H9 (cell line): Measurements from ENCODE around the gene COL4A2. TPM values are rescaled to one million over a fixed set of nuclear protein-coding genes. Genes with fewer than 3 reads are reported as not detected.

ENCODE experiments used
- DNase-seq: peaks from one replicate; pipeline ENCODE4 v3.0.0-alpha.2; 2017
- H2AFZ ChIP-seq: one replicate; pipeline ENCODE4 v1.6.1; 2013; ENCODE audit warnings: mild to moderate bottlenecking, low read length, control low read depth, moderate library complexity
- H2AK5ac ChIP-seq: 2 replicates; pipeline ENCODE4 v1.6.1; 2013; ENCODE audit warnings: low read length, control low read depth, mixed read lengths; ENCODE audit not compliant: insufficient read length
- H2BK120ac ChIP-seq: one replicate; pipeline ENCODE4 v1.6.1; 2013; ENCODE audit warnings: low read depth, mild to moderate bottlenecking, low read length, control low read depth, inconsistent platforms; ENCODE audit not compliant: poor library complexity, severe bottlenecking
- H2BK12ac ChIP-seq: 2 replicates; pipeline ENCODE4 v1.6.1; 2013; ENCODE audit warnings: low read length, control low read depth, mixed read lengths, low read depth; ENCODE audit not compliant: insufficient read length
- H2BK15ac ChIP-seq: 2 replicates; pipeline ENCODE4 v1.6.1; 2013; ENCODE audit warnings: low read depth, low read length, control low read depth
- H2BK20ac ChIP-seq: one replicate; pipeline ENCODE4 v1.6.1; 2013; ENCODE audit warnings: low read depth, mild to moderate bottlenecking, low read length, control low read depth, inconsistent platforms; ENCODE audit not compliant: poor library complexity, severe bottlenecking
- H2BK5ac ChIP-seq: 2 replicates; pipeline ENCODE4 v1.6.1; 2013; ENCODE audit warnings: low read length, control low read depth, mixed read lengths; ENCODE audit not compliant: insufficient read length
- H3K14ac ChIP-seq: 2 replicates; pipeline ENCODE4 v1.6.1; 2013; ENCODE audit warnings: low read length, control low read depth; ENCODE audit not compliant: insufficient read depth
- H3K18ac ChIP-seq: 2 replicates; pipeline ENCODE4 v1.6.1; 2013; ENCODE audit warnings: low read depth, mild to moderate bottlenecking, mixed read lengths, low read length, control low read depth; ENCODE audit not compliant: insufficient read length
- H3K23ac ChIP-seq: 2 replicates; pipeline ENCODE4 v1.6.1; 2013; ENCODE audit warnings: low read length, control low read depth, mixed read lengths, low read depth; ENCODE audit not compliant: insufficient read length
- H3K23me2 ChIP-seq: 2 replicates; pipeline ENCODE4 v1.6.1; 2013; ENCODE audit warnings: low read depth, mild to moderate bottlenecking, mixed read lengths, low read length, control low read depth; ENCODE audit not compliant: insufficient read length, poor library complexity, severe bottlenecking
- H3K27ac ChIP-seq: 2 replicates; pipeline ENCODE4 v1.5.1; 2013; ENCODE audit warnings: low read length, control low read depth, mixed read lengths, low read depth; ENCODE audit not compliant: insufficient read length
- H3K27me3 ChIP-seq: 2 replicates; pipeline ENCODE4 v1.6.1; 2013; ENCODE audit warnings: low read length, control low read depth, inconsistent platforms; ENCODE audit not compliant: insufficient read depth
- H3K4ac ChIP-seq: 2 replicates; pipeline ENCODE4 v1.6.1; 2013; ENCODE audit warnings: low read depth, mild to moderate bottlenecking, control low read depth, inconsistent platforms, low read length, moderate library complexity
- H3K4me1 ChIP-seq: 2 replicates; pipeline ENCODE4 v1.6.1; 2013; ENCODE audit warnings: low read length, control low read depth, inconsistent platforms; ENCODE audit not compliant: insufficient read depth
- H3K4me2 ChIP-seq: 2 replicates; pipeline ENCODE4 v1.6.1; 2013; ENCODE audit warnings: low read length, control low read depth, mixed read lengths; ENCODE audit not compliant: insufficient read length, insufficient read depth
- H3K56ac ChIP-seq: 2 replicates; pipeline ENCODE4 v1.6.1; 2013; ENCODE audit warnings: low read depth, mild to moderate bottlenecking, mixed read lengths, low read length, control low read depth; ENCODE audit not compliant: insufficient read length
- H3K79me1 ChIP-seq: 2 replicates; pipeline ENCODE4 v1.6.1; 2013; ENCODE audit warnings: low read depth, mild to moderate bottlenecking, moderate library complexity, low read length, control low read depth, inconsistent platforms; ENCODE audit not compliant: insufficient read depth, poor library complexity, severe bottlenecking
- H3K79me2 ChIP-seq: 2 replicates; pipeline ENCODE4 v1.6.1; 2013; ENCODE audit warnings: low read length, control low read depth, inconsistent platforms; ENCODE audit not compliant: insufficient read depth
- H3K9ac ChIP-seq: 2 replicates; pipeline ENCODE4 v1.6.1; 2013; ENCODE audit warnings: low read length, control low read depth, mixed read lengths; ENCODE audit not compliant: insufficient read length; ENCODE audit errors: extremely low read depth
- H3K9me3 ChIP-seq: one replicate; pipeline ENCODE4 v1.6.1; 2013; ENCODE audit warnings: low read depth, low read length, inconsistent platforms; ENCODE audit not compliant: control insufficient read depth
- H3T11ph ChIP-seq: one replicate; pipeline ENCODE4 v1.6.1; 2013; ENCODE audit warnings: mild to moderate bottlenecking, low read length, control low read depth, inconsistent platforms
- H4K20me1 ChIP-seq: one replicate; pipeline ENCODE4 v1.6.1; 2013; ENCODE audit not compliant: control insufficient read depth, insufficient read length, insufficient read depth
- H4K5ac ChIP-seq: 2 replicates; pipeline ENCODE4 v1.6.1; 2013; ENCODE audit warnings: low read depth, mild to moderate bottlenecking, mixed read lengths, low read length, control low read depth; ENCODE audit not compliant: insufficient read length
- H4K8ac ChIP-seq: replicated peaks from 2 replicates; pipeline ENCODE4 v1.6.1; 2013; ENCODE audit warnings: low read length, control low read depth, mixed read lengths, low read depth; ENCODE audit not compliant: insufficient read length
- H4K91ac ChIP-seq: 2 replicates; pipeline ENCODE4 v1.6.1; 2013; ENCODE audit warnings: low read depth, mild to moderate bottlenecking, moderate library complexity, mixed read lengths, low read length, control low read depth; ENCODE audit not compliant: insufficient read length
- H3K27ac Mint-ChIP-seq, 3 experiments: 2 replicates in 2 of 3; 3 replicates in 1 of 3; pipeline ENCODE4 v1.8.0; 2020 to 2021; ENCODE audit warnings: mixed read lengths in 3 of 3, mild to moderate bottlenecking in 1 of 3, moderate library complexity in 1 of 3
- H3K27me3 Mint-ChIP-seq: 2 replicates; pipeline ENCODE4 v1.8.0; 2021; ENCODE audit warnings: low read depth, mild to moderate bottlenecking, moderate library complexity, mixed read lengths
- H3K36me3 Mint-ChIP-seq, 3 experiments: 2 replicates in 2 of 3; 3 replicates in 1 of 3; pipeline ENCODE4 v1.8.0; 2020 to 2021; ENCODE audit warnings: low read depth in 3 of 3, mixed read lengths in 3 of 3; ENCODE audit not compliant: insufficient read depth in 1 of 3
- H3K4me1 Mint-ChIP-seq, 2 experiments: 2 replicates each; pipeline ENCODE4 v1.8.0; 2020; ENCODE audit warnings: mixed read lengths in 2 of 2
- H3K4me3 Mint-ChIP-seq, 2 experiments: 2 replicates in 1 of 2; 3 replicates in 1 of 2; pipeline ENCODE4 v1.8.0; 2020 to 2021; ENCODE audit warnings: mild to moderate bottlenecking in 2 of 2, mixed read lengths in 2 of 2, moderate library complexity in 1 of 2
- H3K9me3 Mint-ChIP-seq, 2 experiments: 2 replicates in 1 of 2; 3 replicates in 1 of 2; pipeline ENCODE4 v1.8.0; 2020; ENCODE audit warnings: mild to moderate bottlenecking in 2 of 2, mixed read lengths in 2 of 2, moderate library complexity in 1 of 2
- CTCF ChIP-seq: fragments of 200-600 bp; sonication (generic); conservative IDR thresholded peaks from 3 replicates; pipeline ENCODE4 v1.8.0; 2021; ENCODE audit warnings: antibody characterized with exemption, mild to moderate bottlenecking
- WGBS: extraction: QIAGEN DNeasy Blood & Tissue Kit; methylation state at CpG from one replicate; pipeline ENCODE4 v1.1.7; 2013; ENCODE audit warnings: missing lambda C conversion rate, low lambda C conversion rate, mixed read lengths; ENCODE audit not compliant: insufficient read length; ENCODE audit errors: extremely low coverage; 5-methylcytosine and 5-hydroxymethylcytosine counted together
- total RNA-seq: library from RNA; stranded (reverse); gene quantifications from 2 replicates; pipeline ENCODE4 v1.2.1, GENCODE V29; 2021

Gene COL4A2
- total RNA-seq, 1 experiment from 2014 or later: 76.5 TPM

- Mint-ChIP-seq H3K9me3 (no peaks in the 10 kb centered on the region; a peak in 1 of 5 replicates), H3K4me3 (no peak overlapping the region), H3K4me1 (peaks cover 7 to 8% of the 10 kb centered on the region in 2 experiments), H3K27ac (no peak overlapping the region; a peak in 1 of 7 replicates), H3K27me3 (no peaks in the 10 kb centered on the region), H3K36me3 (no peaks in the 10 kb centered on the region; a peak in 1 of 7 replicates)
- H3K14ac ChIP-seq: no peak overlapping the region
- H3K9ac ChIP-seq: no peak overlapping the region
- no peaks in the 10 kb centered on the region for H3K23me2 ChIP-seq
- H2BK120ac ChIP-seq: no peak overlapping the region
- H3K79me2 ChIP-seq: no peaks in the 10 kb centered on the region
- no peaks in the 10 kb centered on the region for H4K20me1 ChIP-seq
- H3K4me1 ChIP-seq: no peaks in the 10 kb centered on the region; the same call in 1 of the 2 replicates
- no peak for DNase-seq
- no peaks in the 10 kb centered on the region for H3K27me3 ChIP-seq
- no peak overlapping the region for H2BK15ac ChIP-seq
- no peak overlapping the region for H3T11ph ChIP-seq
- no peak overlapping the region for H3K18ac ChIP-seq
- H3K56ac ChIP-seq: no peak overlapping the region
- H2BK5ac ChIP-seq: no peak overlapping the region
- H3K9me3 ChIP-seq: no peaks in the 10 kb centered on the region
- H4K91ac ChIP-seq: no peak overlapping the region
- H2AK5ac ChIP-seq: no peak overlapping the region
- H3K23ac ChIP-seq: no peak overlapping the region
- H2AFZ ChIP-seq: no peak overlapping the region
- TF ChIP-seq CTCF: no peak
- H2BK20ac ChIP-seq: no peak overlapping the region
- no peak overlapping the region for H2BK12ac ChIP-seq
- H3K27ac ChIP-seq: no peak overlapping the region
- no peak overlapping the region for H4K5ac ChIP-seq
- WGBS: no CpG with 5 or more reads among the region's 8 CpGs
- no peak overlapping the region for H4K8ac ChIP-seq
- H3K4ac ChIP-seq: no peak overlapping the region
- no peak overlapping the region for H3K4me2 ChIP-seq
- no peaks in the 10 kb centered on the region for H3K79me1 ChIP-seq
Observed at GRCh38 chr13:110348309-110349105, 41.4 kb downstream of the COL4A2 start.
